H1 (cell line): ENCODE data around the gene RTN4IP1. TPM values are rescaled to one million over a fixed set of nuclear protein-coding genes. Genes with fewer than 3 reads are reported as not detected.

ENCODE experiments used
- CTCF ChIA-PET: fragments of 300-600 bp; sonication (Branson Sonifier 250); formaldehyde crosslinking; loops from one replicate; lab custom pipeline; 2021; ENCODE audit not compliant: partially characterized antibody; lab: Charles Lee
- POLR2A ChIA-PET: fragments of 300-600 bp; sonication (Branson Sonifier 250); formaldehyde crosslinking; loops from one replicate; lab custom pipeline; 2021; ENCODE audit warnings: inconsistent platforms; ENCODE audit not compliant: partially characterized antibody; lab: Charles Lee
- DNase-seq, 2 experiments: peaks; one replicate each; pipeline versions ENCODE4 v3.0.0 to v3.0.0-alpha.2; 2010 to 2022; ENCODE audit warnings: low spot score in 2 of 2, low read depth in 1 of 2, mixed read lengths in 1 of 2
- FAIRE-seq: peaks from 2 replicates; lab custom pipeline; 2011; peaks lifted over from hg19 to GRCh38; lab: Jason Lieb, UNC
- H2AFZ ChIP-seq: 2 replicates; pipeline ENCODE4 v1.8.1; 2012; ENCODE audit warnings: low read length, inconsistent platforms
- H2AK5ac ChIP-seq: 2 replicates; pipeline ENCODE4 v1.6.1; 2013; ENCODE audit warnings: low read depth, low read length
- H2BK120ac ChIP-seq: replicated peaks from 2 replicates; pipeline ENCODE3; 2013; ENCODE audit warnings: low read depth, low read length, inconsistent platforms
- H2BK12ac ChIP-seq: 2 replicates; pipeline ENCODE4 v1.6.1; 2013; ENCODE audit warnings: low read depth, low read length
- H2BK15ac ChIP-seq: 2 replicates; pipeline ENCODE4 v1.6.1; 2013; ENCODE audit warnings: low read length
- H2BK20ac ChIP-seq: 2 replicates; pipeline ENCODE4 v1.6.1; 2013; ENCODE audit warnings: low read length
- H2BK5ac ChIP-seq: 2 replicates; pipeline ENCODE4 v1.6.1; 2013; ENCODE audit warnings: low read depth, low read length
- H3K14ac ChIP-seq: 2 replicates; pipeline ENCODE4 v1.6.1; 2013; ENCODE audit warnings: inconsistent platforms; ENCODE audit not compliant: insufficient read length
- H3K18ac ChIP-seq: 2 replicates; pipeline ENCODE4 v1.6.1; 2013; ENCODE audit warnings: low read length; ENCODE audit errors: extremely low read depth
- H3K23ac ChIP-seq: 2 replicates; pipeline ENCODE4 v1.6.1; 2013; ENCODE audit warnings: inconsistent platforms; ENCODE audit not compliant: insufficient read length
- H3K23me2 ChIP-seq: 2 replicates; pipeline ENCODE4 v1.6.1; 2013; ENCODE audit warnings: low read depth, low read length
- H3K27ac ChIP-seq: 2 replicates; pipeline ENCODE4 v1.6.1; 2011; ENCODE audit warnings: low read depth, low read length, inconsistent platforms
- H3K27me3 ChIP-seq, 4 experiments: replicated peaks in 1 of 4; 1 replicate in 1 of 4; 2 replicates in 3 of 4; pipeline versions ENCODE4 v1.6.1 to v1.8.1; 2011 to 2013; ENCODE audit warnings: low read length in 3 of 4, mild to moderate bottlenecking in 3 of 4, inconsistent platforms in 2 of 4, mixed read lengths in 2 of 4, moderate library complexity in 1 of 4; ENCODE audit not compliant: control insufficient read depth in 3 of 4, insufficient read depth in 3 of 4; ENCODE audit errors: extremely low read depth in 1 of 4
- H3K36me3 ChIP-seq, 4 experiments: 2 replicates each; pipeline versions ENCODE4 v1.6.1 to v1.8.1; 2011 to 2013; ENCODE audit warnings: mild to moderate bottlenecking in 4 of 4, low read length in 3 of 4, moderate library complexity in 2 of 4, control low read depth in 1 of 4, inconsistent platforms in 1 of 4; ENCODE audit not compliant: insufficient read depth in 4 of 4, control insufficient read depth in 2 of 4
- H3K4ac ChIP-seq: replicated peaks from 2 replicates; pipeline ENCODE3; 2013; ENCODE audit warnings: low read length, low read depth, mixed read lengths, inconsistent platforms; ENCODE audit not compliant: insufficient read length
- H3K4me1 ChIP-seq, 4 experiments: replicated peaks in 1 of 4; 1 replicate in 1 of 4; 2 replicates in 3 of 4; pipeline versions ENCODE4 v1.6.1 to v1.8.1; 2011 to 2013; ENCODE audit warnings: low read length in 3 of 4, inconsistent platforms in 2 of 4, mixed read lengths in 1 of 4; ENCODE audit not compliant: insufficient read depth in 4 of 4, control insufficient read depth in 3 of 4
- H3K4me2 ChIP-seq, 2 experiments: 2 replicates each; pipeline versions ENCODE4 v1.6.1 to v1.8.1; 2011 to 2013; ENCODE audit warnings: low read depth in 2 of 2, low read length in 2 of 2, control low read depth in 1 of 2, inconsistent platforms in 1 of 2, mild to moderate bottlenecking in 1 of 2; ENCODE audit not compliant: insufficient read depth in 1 of 2
- H3K4me3 ChIP-seq, 4 experiments: fragments of 200-600, 300-600 bp in 1 of 4; sonication (generic), shearing (Covaris generic), sonication (Bioruptor Twin) in 1 of 4; 2 replicates each; pipeline versions ENCODE4 v1.5.1 to v1.8.1; 2011 to 2016; ENCODE audit warnings: low read length in 4 of 4, low read depth in 3 of 4, control low read depth in 2 of 4, inconsistent platforms in 2 of 4, mild to moderate bottlenecking in 2 of 4, mixed read lengths in 1 of 4, moderate library complexity in 1 of 4; ENCODE audit not compliant: insufficient read depth in 2 of 4; ENCODE audit errors: extremely low read depth in 1 of 4
- H3K56ac ChIP-seq: replicated peaks from 2 replicates; pipeline ENCODE3; 2013; ENCODE audit warnings: low read depth, mild to moderate bottlenecking, mixed read lengths, low read length, inconsistent platforms; ENCODE audit not compliant: insufficient read length
- H3K79me1 ChIP-seq: 2 replicates; pipeline ENCODE4 v1.6.1; 2013; ENCODE audit warnings: low read depth, low read length, control low read depth
- H3K79me2 ChIP-seq, 2 experiments: 2 replicates each; pipeline versions ENCODE4 v1.6.1 to v1.8.1; 2012 to 2013; ENCODE audit warnings: low read length in 2 of 2, mild to moderate bottlenecking in 2 of 2, inconsistent platforms in 1 of 2; ENCODE audit not compliant: insufficient read depth in 2 of 2, control insufficient read depth in 1 of 2
- H3K9ac ChIP-seq, 4 experiments: replicated peaks in 1 of 4; 1 replicate in 1 of 4; 2 replicates in 3 of 4; pipeline versions ENCODE4 v1.6.1 to v1.8.1; 2011 to 2013; ENCODE audit warnings: low read depth in 3 of 4, low read length in 3 of 4, control low read depth in 2 of 4, mild to moderate bottlenecking in 2 of 4, moderate library complexity in 2 of 4, inconsistent platforms in 1 of 4; ENCODE audit errors: extremely low read depth in 1 of 4
- H3K9me3 ChIP-seq, 2 experiments: 2 replicates each; pipeline versions ENCODE4 v1.6.1 to v1.8.1; 2012 to 2013; ENCODE audit warnings: mild to moderate bottlenecking in 2 of 2, moderate library complexity in 2 of 2, control low read depth in 1 of 2, inconsistent platforms in 1 of 2, low read depth in 1 of 2, low read length in 1 of 2, mixed read lengths in 1 of 2; ENCODE audit not compliant: insufficient read depth in 2 of 2
- H4K20me1 ChIP-seq, 2 experiments: replicated peaks in 1 of 2; 2 replicates each; pipeline versions ENCODE3 to v1.8.1; 2011 to 2013; ENCODE audit warnings: inconsistent platforms in 2 of 2, low read length in 2 of 2, mild to moderate bottlenecking in 1 of 2; ENCODE audit not compliant: insufficient read depth in 2 of 2, control insufficient read depth in 1 of 2
- H4K5ac ChIP-seq: 2 replicates; pipeline ENCODE4 v1.6.1; 2013; ENCODE audit warnings: low read length, low read depth, mixed read lengths, inconsistent platforms; ENCODE audit not compliant: insufficient read length
- H4K8ac ChIP-seq: 2 replicates; pipeline ENCODE4 v1.8.0; 2013; ENCODE audit warnings: mild to moderate bottlenecking, moderate library complexity, low read length, inconsistent platforms; ENCODE audit not compliant: insufficient read depth; ENCODE audit errors: extremely low read depth
- H4K91ac ChIP-seq: replicated peaks from 2 replicates; pipeline ENCODE3; 2013; ENCODE audit warnings: low read length, mixed read lengths, inconsistent platforms; ENCODE audit not compliant: insufficient read length
- BACH1 ChIP-seq: IDR thresholded peaks from 2 replicates; pipeline ENCODE4 v1.6.1; 2012; ENCODE audit warnings: low read length, improper control_type of control experiment
- BRCA1 ChIP-seq: IDR thresholded peaks from 2 replicates; pipeline ENCODE4 v1.6.1; 2012; ENCODE audit warnings: low read depth, low read length, improper control_type of control experiment
- CREB1 ChIP-seq: IDR thresholded peaks from 2 replicates; pipeline ENCODE4 v1.6.1; 2012; ENCODE audit warnings: inconsistent platforms
- EGR1 ChIP-seq: IDR thresholded peaks from 2 replicates; pipeline ENCODE4 v1.6.1; 2011; ENCODE audit warnings: low read depth, low read length, borderline replicate concordance
- HDAC2 ChIP-seq, 2 experiments: fragments of 300-600 bp in 1 of 2; sonication (generic) in 1 of 2; IDR thresholded peaks; 2 replicates each; pipeline ENCODE4 v1.6.1; 2011 to 2012; ENCODE audit warnings: low read depth in 2 of 2, low read length in 2 of 2, mild to moderate bottlenecking in 2 of 2, moderate library complexity in 2 of 2, borderline replicate concordance in 1 of 2, inconsistent platforms in 1 of 2
- HDAC6 ChIP-seq: IDR thresholded peaks from one replicate; pipeline ENCODE4 v1.7.1; 2012; ENCODE audit warnings: low read depth, mild to moderate bottlenecking, inconsistent platforms, low read length, moderate library complexity
- KDM4A ChIP-seq: IDR thresholded peaks from one replicate; pipeline ENCODE4 v1.7.1; 2012; ENCODE audit warnings: low read depth, mild to moderate bottlenecking, moderate library complexity, low read length, inconsistent platforms; ENCODE audit not compliant: severe bottlenecking
- RAD21 ChIP-seq, 2 experiments: IDR thresholded peaks in 1 of 2; conservative IDR thresholded peaks in 1 of 2; 2 replicates each; pipeline ENCODE4 v1.6.1; 2011; ENCODE audit warnings: low read depth in 2 of 2, low read length in 2 of 2, improper control_type of control experiment in 1 of 2, inconsistent platforms in 1 of 2, mild to moderate bottlenecking in 1 of 2, moderate library complexity in 1 of 2
- RBBP5 ChIP-seq: IDR thresholded peaks from 2 replicates; pipeline ENCODE4 v1.7.1; 2012; ENCODE audit warnings: low read depth, mild to moderate bottlenecking, inconsistent platforms, low read length, moderate library complexity, borderline replicate concordance
- RXRA ChIP-seq: IDR thresholded peaks from 2 replicates; pipeline ENCODE4 v1.6.1; 2011; ENCODE audit warnings: low read depth, mild to moderate bottlenecking, low read length, moderate library complexity; ENCODE audit not compliant: insufficient read depth
- TCF12 ChIP-seq: IDR thresholded peaks from 2 replicates; pipeline ENCODE4 v1.6.1; 2011; ENCODE audit warnings: low read depth, mild to moderate bottlenecking, low read length
- WGBS, 2 experiments: shearing (Covaris generic) in 1 of 2; methylation state at CpG; one replicate each; pipeline versions ENCODE4 v1.1.6 to v1.1.7; 2013 to 2015; ENCODE audit warnings: low lambda C conversion rate in 2 of 2, mixed read lengths in 2 of 2, inconsistent platforms in 1 of 2, low coverage in 1 of 2, missing lambda C conversion rate in 1 of 2; ENCODE audit not compliant: insufficient replicate concordance in 2 of 2, insufficient coverage in 1 of 2, insufficient read length in 1 of 2; ENCODE audit errors: extremely low coverage in 1 of 2, missing lambda C conversion rate in 1 of 2; 5-methylcytosine and 5-hydroxymethylcytosine counted together
- polyA plus RNA-seq, 7 experiments: library from polyadenylated mRNA; depleted of rRNA in 3 of 7; stranded (reverse) in 5 of 7; unstranded in 2 of 7; fragments of >200 nt in 5 of 7; fragments of 200-250 nt in 2 of 7; gene quantifications; 1 replicate in 5 of 7; 2 replicates in 1 of 7; 4 replicates in 1 of 7; pipeline versions ENCODE4 v1.2.1 to v1.2.3, GENCODE V29; 2011 to 2013; ENCODE audit warnings: missing spikeins in 2 of 7, mixed read lengths in 2 of 7
- total RNA-seq: library from RNA; stranded (reverse); fragmentation: NEBNext Ultra II Directional; extraction: Animal tissue kit (Norgen Biotek cat#: 25700); gene quantifications from 2 replicates; pipeline ENCODE4 v1.2.1, GENCODE V29; 2021

The RTN4IP1 gene
- total and polyA plus RNA-seq, 2 of the 8 experiments (the other 6 are each of a cell fraction or from before 2014, with no cell fraction given) = 14.6 to 19.5 TPM

DNA sequence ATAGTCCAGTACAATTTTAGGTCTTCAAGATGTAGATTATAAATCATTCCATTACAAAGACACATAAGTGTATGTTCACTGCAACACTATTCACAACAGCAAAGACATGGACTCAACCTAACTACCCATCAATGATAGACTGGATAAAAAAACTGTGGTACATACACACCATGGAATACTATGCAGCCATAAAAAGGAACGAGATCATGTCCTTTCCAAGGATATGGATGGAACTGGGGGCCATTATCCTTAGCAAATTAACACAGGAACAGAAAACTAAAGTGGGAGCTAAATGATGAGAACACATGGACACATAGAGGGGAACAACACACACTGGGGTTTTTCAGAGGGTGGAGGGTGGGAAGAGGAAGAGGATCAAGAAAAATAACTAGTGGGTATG is 6.3 kb downstream of the RTN4IP1 start:
- no peak overlapping the region for H3K18ac ChIP-seq
- DNase-seq = no peak
- no peak overlapping the region for H3K23ac ChIP-seq
- no peak overlapping the region for H2BK12ac ChIP-seq
- peaks cover 2 to 20% (median 12%) of the 10 kb centered on the region in 4 experiments; a peak in 6 of 8 replicates for H3K36me3 ChIP-seq
- H4K91ac ChIP-seq = no peak overlapping the region
- H4K8ac ChIP-seq = no peak overlapping the region
- H2BK15ac ChIP-seq = no peak overlapping the region
- POLR2A ChIA-PET = no interaction called here
- peaks cover 12 to 13% of the 10 kb centered on the region in 2 experiments for H3K9me3 ChIP-seq
- H3K79me2 ChIP-seq = no peaks in the 10 kb centered on the region
- H3K27ac ChIP-seq = no peak overlapping the region
- 100% methylated on average over 1 of the region's 1 CpG; no CpG with 5 or more reads in 1 of the 2 experiments for WGBS, 2 experiments
- no peaks in the 10 kb centered on the region for H3K23me2 ChIP-seq
- no peak overlapping the region for H3K4me2 ChIP-seq
- no peak overlapping the region for H4K5ac ChIP-seq
- FAIRE-seq = no peak
- H2AK5ac ChIP-seq = no peak overlapping the region
- H3K4ac ChIP-seq = no peak overlapping the region
- no peak overlapping the region for H2AFZ ChIP-seq
- H3K4me3 ChIP-seq = no peak overlapping the region
- H3K27me3 ChIP-seq = no peaks in the 10 kb centered on the region
- H3K14ac ChIP-seq = no peak overlapping the region
- no peaks in the 10 kb centered on the region for H3K79me1 ChIP-seq
- no peak overlapping the region for H2BK120ac ChIP-seq
- H2BK20ac ChIP-seq = no peak overlapping the region
- H3K9ac ChIP-seq = no peak overlapping the region
- no peaks in the 10 kb centered on the region for H4K20me1 ChIP-seq
- H3K56ac ChIP-seq = no peak overlapping the region
- peaks cover 0 to 10% (median 4%) of the 10 kb centered on the region in 4 experiments; a peak in 3 of 7 replicates for H3K4me1 ChIP-seq
- H2BK5ac ChIP-seq = no peak overlapping the region
- no peak for TF ChIP-seq TCF12
- no peak for TF ChIP-seq RAD21 (IDR thresholded peaks at IDR 0.05 in 1 of 2, conservative IDR thresholded peaks at IDR 0.05 in 1 of 2; ENCODE audit: low read depth in 2 of 2, low read length in 2 of 2)
- no peak for TF ChIP-seq RBBP5
- TF ChIP-seq HDAC6 = no peak
- no peak for TF ChIP-seq RXRA
- no peak for TF ChIP-seq CREB1
- no peak for TF ChIP-seq EGR1
- TF ChIP-seq KDM4A = no peak
- TF ChIP-seq BACH1 = no peak
- no peak for TF ChIP-seq HDAC2 (IDR thresholded peaks at IDR 0.05; ENCODE audit: borderline replicate concordance in 1 of 2, low read depth in 2 of 2, low read length in 2 of 2)
- TF ChIP-seq BRCA1 = no peak
- CTCF ChIA-PET = no interaction called here
